Gastrocnemius medialis (tissue), 4 donors: ENCODE results near the gene SGPL1.

Experiments used
- POLR2A ChIP-seq, 2 donors: fragments of 450-650 bp; IDR thresholded peaks; one replicate each; pipeline ENCODE4 v1.6.1; 2017; ENCODE audit warnings: antibody characterized with exemption in 2 of 2, mild to moderate bottlenecking in 2 of 2, moderate library complexity in 2 of 2
- TF ChIP-seq, protein P1 (sequence below), 5 experiments: fragments of 450-650 bp in 3 of 5; fragments of 200-600 bp in 2 of 5; sonication (generic) in 2 of 5; IDR thresholded peaks in 4 of 5; conservative IDR thresholded peaks in 1 of 5; 1 replicate in 4 of 5; 2 replicates in 1 of 5; pipeline ENCODE4 v1.5.1; 2016 to 2019; ENCODE audit warnings: antibody characterized with exemption in 5 of 5, mild to moderate bottlenecking in 3 of 5, moderate library complexity in 3 of 5

DNA sequence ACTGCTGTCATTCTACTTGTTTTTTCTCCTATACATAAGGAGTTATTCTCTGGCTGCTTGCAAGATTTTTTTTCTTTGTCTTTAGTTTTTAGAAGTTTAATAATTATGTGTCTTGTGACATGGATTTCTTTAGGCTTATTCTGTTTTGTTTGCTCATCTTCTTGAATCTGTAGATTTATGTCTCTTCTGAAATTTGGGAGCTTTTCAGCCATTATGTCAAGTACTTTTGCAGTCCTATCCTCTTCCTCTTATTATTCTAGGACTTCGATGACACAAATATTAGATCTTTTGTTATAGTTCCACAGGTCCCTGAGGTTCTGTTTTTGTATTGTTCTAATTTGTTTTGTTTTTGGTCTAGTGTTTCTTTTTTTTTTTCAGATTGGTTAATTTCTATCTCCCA, 13.9 kb upstream of the SGPL1 start:
- TF ChIP-seq, protein P1, sequence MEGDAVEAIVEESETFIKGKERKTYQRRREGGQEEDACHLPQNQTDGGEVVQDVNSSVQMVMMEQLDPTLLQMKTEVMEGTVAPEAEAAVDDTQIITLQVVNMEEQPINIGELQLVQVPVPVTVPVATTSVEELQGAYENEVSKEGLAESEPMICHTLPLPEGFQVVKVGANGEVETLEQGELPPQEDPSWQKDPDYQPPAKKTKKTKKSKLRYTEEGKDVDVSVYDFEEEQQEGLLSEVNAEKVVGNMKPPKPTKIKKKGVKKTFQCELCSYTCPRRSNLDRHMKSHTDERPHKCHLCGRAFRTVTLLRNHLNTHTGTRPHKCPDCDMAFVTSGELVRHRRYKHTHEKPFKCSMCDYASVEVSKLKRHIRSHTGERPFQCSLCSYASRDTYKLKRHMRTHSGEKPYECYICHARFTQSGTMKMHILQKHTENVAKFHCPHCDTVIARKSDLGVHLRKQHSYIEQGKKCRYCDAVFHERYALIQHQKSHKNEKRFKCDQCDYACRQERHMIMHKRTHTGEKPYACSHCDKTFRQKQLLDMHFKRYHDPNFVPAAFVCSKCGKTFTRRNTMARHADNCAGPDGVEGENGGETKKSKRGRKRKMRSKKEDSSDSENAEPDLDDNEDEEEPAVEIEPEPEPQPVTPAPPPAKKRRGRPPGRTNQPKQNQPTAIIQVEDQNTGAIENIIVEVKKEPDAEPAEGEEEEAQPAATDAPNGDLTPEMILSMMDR (IDR thresholded peaks at IDR 0.05 in 4 of 5, conservative IDR thresholded peaks at IDR 0.05 in 1 of 5): no peak
- TF ChIP-seq POLR2A (IDR thresholded peaks at IDR 0.05): no peak
